ENCODE results near the gene BTRC. TPM values are rescaled to one million over a fixed set of nuclear protein-coding genes. Genes with fewer than 3 reads are reported as not detected.

The BTRC gene
- total and polyA plus RNA-seq, 12 donors = 9.5 to 49.9 (median 34.2) TPM

GRCh38 chr10:101451667-101452069 lies 97.7 kb downstream of the BTRC start:
- intact Hi-C loops (cut with DNase I) = no loop called here
- no peaks in the 10 kb centered on the region for H3K9me3 ChIP-seq
- no peak for ATAC-seq
- no peak overlapping the region for H3K27ac ChIP-seq
- no peak for DNase-seq
- no peaks in the 10 kb centered on the region for H3K27me3 ChIP-seq
- no peak for TF ChIP-seq CTCF (IDR thresholded peaks at IDR 0.05)
- H3K4me1 ChIP-seq = peaks cover 0 to 43% (median 23%) of the 10 kb centered on the region in 9 donors
- no peaks in the 10 kb centered on the region for H3K36me3 ChIP-seq
- H3K4me3 ChIP-seq = no peak overlapping the region
- 78 to 84% methylated on average over 8 of the region's 8 CpGs for whole genome bisulfite sequencing, 2 donors

GRCh38 chr10:101452176-101452575 lies 98.2 kb downstream of the BTRC start:
- no peak for TF ChIP-seq CTCF (IDR thresholded peaks at IDR 0.05)
- intact Hi-C loops (cut with DNase I) = no loop called here
- no peak for ATAC-seq

GRCh38 chr10:101452593-101452992 lies 98.6 kb downstream of the BTRC start:
- WGBS, 2 donors = 89 to 97% methylated on average over 1 of the region's 1 CpG
- H3K27ac ChIP-seq = no peak overlapping the region
- H3K27me3 ChIP-seq = no peaks in the 10 kb centered on the region
- no peaks in the 10 kb centered on the region for H3K9me3 ChIP-seq
- no peaks in the 10 kb centered on the region for H3K36me3 ChIP-seq
- ATAC-seq (no peak), DNase-seq (no peak)
- TF ChIP-seq CTCF (IDR thresholded peaks at IDR 0.05) = no peak
- intact Hi-C loops (cut with DNase I) = no loop called here
- peaks cover 0 to 39% (median 15%) of the 10 kb centered on the region in 9 donors for H3K4me1 ChIP-seq
- H3K4me3 ChIP-seq = no peak overlapping the region

More at GRCh38 chr10:101452176-101452575, 98.2 kb downstream of the BTRC start:
- DNase-seq = no peak
- Histone ChIP-seq H3K9me3 (no peaks in the 10 kb centered on the region), H3K27me3 (no peaks in the 10 kb centered on the region), H3K36me3 (no peaks in the 10 kb centered on the region), H3K27ac (no peak overlapping the region), H3K4me3 (no peak overlapping the region), H3K4me1 (peaks cover 0 to 39% (median 18%) of the 10 kb centered on the region in 9 donors)
- WGBS, 2 donors = 96 to 98% methylated on average over 1 of the region's 1 CpG

- Histone ChIP-seq H3K9me3 (no peaks in the 10 kb centered on the region), H3K27me3 (no peaks in the 10 kb centered on the region), H3K4me1 (peaks cover 0 to 32% (median 12%) of the 10 kb centered on the region in 9 donors), H3K36me3 (no peaks in the 10 kb centered on the region), H3K4me3 (no peak overlapping the region), H3K27ac (no peak overlapping the region)
- ATAC-seq = no peak
- intact Hi-C loops (cut with DNase I) = no loop called here
- 88 to 92% methylated on average over 1 of the region's 1 CpG for WGBS, 2 donors
- no peak for DNase-seq
- no peak for TF ChIP-seq CTCF (IDR thresholded peaks at IDR 0.05)
Observed at GRCh38 chr10:101453318-101453717, 99.4 kb downstream of the BTRC start.
